Stimulated activated naive B cell treated with anti-CD40 and anti-IgM and Interleukin-4, amounts not matched to agents 10 μg/mL and 1 μg/mL and 100 μg/mL, for 72 hours (primary cell): ENCODE measurements around the gene SAP25.

Experiments
- ATAC-seq, 2 donors: fragments of 150-1000 bp; cut with Tn5 transposase; replicated peaks; 2 replicates each; pipeline ENCODE4 v1.10.0; 2021; ENCODE audit warnings: moderate library complexity in 1 of 2
- DNase-seq: peaks from one replicate; pipeline ENCODE4 v3.0.0; 2021
- H3K27ac Mint-ChIP-seq: one replicate; pipeline ENCODE4 v1.8.0; 2022; ENCODE audit warnings: mild to moderate bottlenecking, mixed read lengths
- H3K27me3 Mint-ChIP-seq, 2 donors: one replicate each; pipeline ENCODE4 v1.8.0; 2022; ENCODE audit warnings: mixed read lengths in 2 of 2
- H3K36me3 Mint-ChIP-seq, 2 donors: one replicate each; pipeline ENCODE4 v1.8.0; 2022; ENCODE audit warnings: mixed read lengths in 2 of 2, mild to moderate bottlenecking in 1 of 2
- H3K4me1 Mint-ChIP-seq, 2 donors: one replicate each; pipeline ENCODE4 v1.8.0; 2022; ENCODE audit warnings: mixed read lengths in 2 of 2, mild to moderate bottlenecking in 1 of 2
- H3K4me3 Mint-ChIP-seq, 2 donors: one replicate each; pipeline ENCODE4 v1.8.0; 2022; ENCODE audit warnings: mild to moderate bottlenecking in 2 of 2, mixed read lengths in 2 of 2, moderate library complexity in 1 of 2
- H3K9me3 Mint-ChIP-seq, 2 donors: one replicate each; pipeline ENCODE4 v1.8.0; 2022; ENCODE audit warnings: mixed read lengths in 2 of 2, mild to moderate bottlenecking in 1 of 2

Gene SAP25

DNA sequence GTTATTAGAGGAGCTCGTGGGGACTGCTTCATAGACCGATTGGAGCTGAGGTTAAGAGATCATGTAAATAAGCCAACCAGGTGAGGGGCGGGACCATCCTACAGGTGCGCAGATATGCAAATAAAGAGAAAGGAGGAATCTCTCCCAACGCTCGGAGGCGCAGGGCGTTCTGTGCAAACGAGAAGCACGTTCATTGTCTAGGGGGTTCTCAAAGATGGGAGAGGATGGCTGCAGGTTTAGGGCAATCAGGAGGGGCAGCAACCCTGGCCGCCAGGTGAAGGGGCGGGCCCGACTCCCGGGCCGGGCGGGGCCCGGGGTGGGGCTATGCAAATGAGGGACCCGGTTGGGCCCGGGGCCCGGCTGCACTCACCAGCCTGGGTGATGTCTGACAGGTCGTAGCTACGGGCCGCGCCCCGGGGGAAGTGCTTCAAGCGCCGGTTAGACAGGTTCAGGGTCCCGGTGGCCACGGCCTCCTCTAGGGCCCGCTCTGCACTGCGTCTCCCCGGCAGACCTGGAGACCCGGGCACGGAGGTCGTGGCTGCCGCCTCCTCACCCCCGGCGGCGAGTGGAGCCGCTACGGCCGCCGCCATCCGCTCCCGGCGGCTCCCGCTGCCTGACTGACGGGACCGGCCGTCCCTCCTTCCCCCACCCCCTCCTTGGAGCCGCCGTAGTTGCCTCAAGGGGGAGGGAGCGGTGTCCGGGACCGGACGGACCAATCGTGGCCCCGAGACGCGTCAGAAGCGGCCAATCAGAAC lies 12.0 kb upstream of the SAP25 start, which contains the start of gene LRCH4:
TSS of gene LRCH4 (minus strand) at position 619 of the 755 bp plus-strand sequence. CDS start at position 590, 29 bp downstream.
- Mint-ChIP-seq H3K4me3 (peak within 1 kb of the TSS; percentile 94 to 98), H3K36me3 (peaks cover 0 to 16% of the 10 kb centered on the region in 2 donors), H3K4me1 (peaks cover 32 to 45% of the 10 kb centered on the region in 2 donors), H3K9me3 (no peaks in the 10 kb centered on the region), H3K27ac (peak within 1 kb of the TSS; percentile 97), H3K27me3 (peaks cover 15% of the 10 kb centered on the region in 2 donors)
- peak; percentile 26 to 34 for ATAC-seq
- peak; percentile 44 for DNase-seq

DNA sequence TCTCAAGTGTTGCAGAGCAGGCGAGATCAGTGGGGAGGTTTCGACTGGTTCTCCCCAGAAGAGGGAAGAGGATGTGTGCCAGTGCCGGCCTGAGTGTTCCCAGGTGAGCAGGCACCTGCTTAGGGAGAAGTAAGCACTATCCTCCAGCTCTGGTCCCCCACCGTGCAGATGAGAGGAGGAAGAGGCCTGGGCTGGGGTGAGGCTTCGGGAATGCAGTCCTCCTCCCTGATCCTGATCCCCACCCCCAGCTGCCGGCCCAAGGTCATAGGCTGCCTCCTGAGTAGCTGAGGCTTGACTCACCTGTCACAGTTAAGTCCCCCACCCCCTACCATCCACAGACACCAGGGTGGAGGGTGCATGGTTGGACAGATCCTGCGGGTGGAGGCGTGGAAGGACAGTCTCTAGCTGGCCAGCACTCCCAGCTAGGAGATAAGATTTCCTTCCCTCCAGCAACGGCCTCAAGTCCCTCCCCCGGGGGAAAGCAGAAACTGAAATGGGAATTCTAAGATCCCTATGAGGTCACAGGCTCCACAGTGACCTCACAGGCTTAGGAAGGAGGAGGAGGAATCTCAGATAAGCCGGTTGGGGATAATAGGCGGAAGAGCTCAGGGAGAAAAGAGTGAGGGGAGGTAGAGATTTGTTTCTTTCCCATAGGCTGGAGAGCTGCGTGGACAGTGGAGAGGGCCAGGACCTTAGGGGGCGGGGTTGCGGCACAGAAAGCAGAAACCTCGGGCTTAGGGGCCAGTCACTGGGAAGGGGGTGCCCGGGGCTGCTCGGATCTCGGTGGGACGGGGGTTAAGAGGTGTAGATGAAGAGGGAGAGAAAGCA lies 11.2 kb upstream of the SAP25 start:
- H3K4me1 Mint-ChIP-seq = peaks cover 26 to 45% of the 10 kb centered on the region in 2 donors
- no peak for DNase-seq
- peaks cover 0 to 16% of the 10 kb centered on the region in 2 donors for H3K36me3 Mint-ChIP-seq
- H3K27ac Mint-ChIP-seq = peak overlapping the region; percentile 97
- H3K4me3 Mint-ChIP-seq = peak overlapping the region; percentile 94 to 98
- peaks cover 7 to 8% of the 10 kb centered on the region in 2 donors for H3K27me3 Mint-ChIP-seq
- no peak for ATAC-seq
- H3K9me3 Mint-ChIP-seq = no peaks in the 10 kb centered on the region

DNA sequence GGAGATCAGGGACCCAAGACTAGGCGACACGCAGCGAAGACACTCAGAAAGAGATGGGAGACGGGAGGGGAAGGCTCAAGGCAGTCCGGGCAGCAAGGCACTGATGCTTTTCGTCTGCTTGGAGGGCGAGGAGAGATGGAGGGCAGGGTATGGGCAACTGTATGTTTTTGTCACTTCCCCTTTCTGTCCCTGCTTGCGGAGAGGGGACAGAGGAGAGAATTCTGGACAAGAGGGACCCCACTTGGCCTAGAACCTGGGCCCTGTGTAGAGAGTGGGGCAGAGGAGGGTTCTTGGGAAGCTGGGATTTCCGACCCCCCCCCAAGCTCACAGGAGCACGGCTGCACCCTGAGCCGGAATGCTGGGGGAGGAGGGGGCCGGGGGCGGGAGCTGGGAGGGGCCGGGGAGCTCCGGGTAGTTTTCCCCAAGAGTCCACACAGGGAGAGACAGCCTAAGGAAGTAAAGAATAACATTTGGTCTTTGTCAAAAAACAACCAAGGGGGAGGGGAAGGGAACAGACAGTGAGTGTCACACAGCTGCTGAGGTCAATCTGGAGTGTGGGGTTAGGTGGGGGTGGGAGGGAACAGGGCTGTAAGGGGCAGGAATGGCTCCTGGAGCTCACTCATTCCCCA lies 10.5 kb upstream of the SAP25 start:
- Mint-ChIP-seq H3K27me3 (peaks cover 0 to 1% of the 10 kb centered on the region in 2 donors), H3K4me1 (peaks cover 26 to 45% of the 10 kb centered on the region in 2 donors), H3K27ac (peak overlapping the region; percentile 97), H3K4me3 (peak overlapping the region; percentile 94 to 98), H3K36me3 (peaks cover 6 to 16% of the 10 kb centered on the region in 2 donors), H3K9me3 (no peaks in the 10 kb centered on the region)
- DNase-seq (no peak), ATAC-seq (peak in 1 of 2 donors; percentile 4)

DNA sequence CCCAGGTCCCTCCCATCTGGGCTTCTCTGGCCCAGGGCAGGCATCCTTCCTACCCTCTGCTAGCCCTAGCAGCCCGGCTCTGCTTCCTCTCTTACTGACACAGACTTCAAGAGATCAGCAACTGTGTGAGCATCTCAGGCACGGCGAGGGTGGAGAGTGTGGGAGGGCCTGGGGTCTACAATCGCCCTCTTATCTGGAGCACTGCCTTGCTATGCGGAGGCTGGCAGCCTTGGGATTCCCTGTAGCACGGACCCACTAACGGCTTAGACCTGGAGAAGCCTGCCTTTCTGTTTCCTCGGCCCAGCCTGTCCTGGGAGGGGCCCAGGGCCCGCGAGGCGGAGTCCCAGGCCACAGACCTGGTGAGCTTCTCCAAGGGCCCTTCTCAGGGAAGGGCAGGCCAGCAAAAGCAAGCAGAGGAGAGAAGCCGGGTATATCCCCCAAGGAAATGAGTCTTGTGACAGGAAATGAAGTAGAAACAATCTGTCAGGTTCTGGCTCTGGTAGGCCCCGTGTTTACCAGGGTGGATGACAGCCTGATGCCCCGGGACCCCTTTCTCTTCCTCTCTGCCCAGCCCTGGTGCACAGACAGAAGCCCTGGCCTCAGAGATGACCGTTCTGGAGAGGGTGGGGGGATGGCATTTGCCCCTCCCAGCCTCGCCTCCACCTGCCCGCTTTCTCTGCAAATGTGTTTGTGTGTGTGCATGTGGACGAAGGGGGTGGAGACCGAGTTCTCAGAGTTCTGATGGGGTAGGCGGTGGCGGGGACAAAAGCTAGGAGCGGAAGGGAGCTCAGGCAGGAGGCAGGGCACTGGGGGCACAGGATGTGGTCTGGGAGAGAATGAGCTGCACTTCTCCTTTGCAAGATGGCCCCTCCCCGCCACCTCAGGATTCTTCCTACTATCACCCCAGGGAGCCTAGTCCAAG lies 9.7 kb upstream of the SAP25 start:
- H3K36me3 Mint-ChIP-seq = peaks cover 14 to 23% of the 10 kb centered on the region in 2 donors
- peaks cover 28 to 45% of the 10 kb centered on the region in 2 donors for H3K4me1 Mint-ChIP-seq
- DNase-seq (peak; percentile 56), ATAC-seq (peak; percentile 16 to 17)
- H3K9me3 Mint-ChIP-seq = no peaks in the 10 kb centered on the region
- peak overlapping the region; percentile 93 for H3K27ac Mint-ChIP-seq
- H3K27me3 Mint-ChIP-seq = no peaks in the 10 kb centered on the region
- peak overlapping the region; percentile 94 to 98 for H3K4me3 Mint-ChIP-seq

DNA sequence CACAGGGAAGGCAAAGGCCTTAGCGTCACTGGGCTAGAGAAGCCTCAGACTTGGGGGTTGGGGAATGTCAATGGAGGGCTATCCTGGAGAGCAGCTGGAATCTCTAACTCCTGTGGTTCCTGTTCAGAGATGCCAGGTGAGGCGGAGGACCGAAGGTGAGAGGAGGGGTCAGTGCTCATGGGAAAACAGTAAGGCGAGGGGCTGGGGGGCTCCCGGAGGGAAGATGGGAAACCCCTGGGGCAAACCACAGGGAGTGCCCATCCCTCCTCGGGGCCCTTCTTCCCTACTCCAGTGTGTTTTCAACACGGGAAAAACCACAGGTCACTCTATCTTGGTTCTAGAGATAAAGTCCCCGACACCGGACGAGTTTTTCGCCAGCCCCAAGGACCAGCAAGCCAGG lies 8.9 kb upstream of the SAP25 start:
- ATAC-seq (no peak), DNase-seq (no peak)
- Mint-ChIP-seq H3K4me3 (peak overlapping the region in 1 of 2 donors; percentile 22), H3K27ac (peak overlapping the region; percentile 93), H3K4me1 (peaks cover 28 to 45% of the 10 kb centered on the region in 2 donors), H3K36me3 (peaks cover 21 to 31% of the 10 kb centered on the region in 2 donors), H3K9me3 (no peaks in the 10 kb centered on the region), H3K27me3 (no peaks in the 10 kb centered on the region)

DNA sequence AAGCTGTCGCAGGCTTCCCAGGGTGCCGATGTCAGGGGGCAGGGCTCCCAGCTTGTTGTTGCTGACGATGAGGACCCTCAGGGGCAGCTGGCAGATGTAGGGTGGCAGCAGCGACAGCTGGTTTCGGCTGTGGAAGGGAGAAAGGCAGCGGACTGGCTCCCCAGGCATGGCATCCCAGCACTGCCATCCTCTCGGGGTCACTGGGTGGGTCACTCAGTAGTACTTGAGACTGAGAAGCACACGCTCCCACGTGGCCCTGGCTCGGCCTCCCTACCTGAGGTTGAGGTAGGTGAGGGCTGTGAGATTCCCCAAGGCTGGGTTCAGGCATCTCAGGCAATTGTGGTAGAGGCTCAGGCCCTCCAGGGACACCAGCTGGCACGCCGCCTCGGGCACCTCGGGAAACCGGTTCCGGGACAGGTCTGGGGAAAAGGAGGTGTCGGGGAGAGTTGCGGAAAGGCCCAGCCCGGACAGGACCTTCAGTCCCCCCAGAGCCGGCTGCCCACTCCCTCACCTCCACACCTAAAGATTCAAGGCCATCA lies 8.4 kb upstream of the SAP25 start:
- H3K4me3 Mint-ChIP-seq = no peak overlapping the region
- ATAC-seq = no peak
- no peaks in the 10 kb centered on the region for H3K9me3 Mint-ChIP-seq
- H3K27ac Mint-ChIP-seq = no peak overlapping the region
- peaks cover 28 to 42% of the 10 kb centered on the region in 2 donors for H3K4me1 Mint-ChIP-seq
- H3K27me3 Mint-ChIP-seq = no peaks in the 10 kb centered on the region
- DNase-seq = no peak
- peaks cover 24 to 34% of the 10 kb centered on the region in 2 donors for H3K36me3 Mint-ChIP-seq

DNA sequence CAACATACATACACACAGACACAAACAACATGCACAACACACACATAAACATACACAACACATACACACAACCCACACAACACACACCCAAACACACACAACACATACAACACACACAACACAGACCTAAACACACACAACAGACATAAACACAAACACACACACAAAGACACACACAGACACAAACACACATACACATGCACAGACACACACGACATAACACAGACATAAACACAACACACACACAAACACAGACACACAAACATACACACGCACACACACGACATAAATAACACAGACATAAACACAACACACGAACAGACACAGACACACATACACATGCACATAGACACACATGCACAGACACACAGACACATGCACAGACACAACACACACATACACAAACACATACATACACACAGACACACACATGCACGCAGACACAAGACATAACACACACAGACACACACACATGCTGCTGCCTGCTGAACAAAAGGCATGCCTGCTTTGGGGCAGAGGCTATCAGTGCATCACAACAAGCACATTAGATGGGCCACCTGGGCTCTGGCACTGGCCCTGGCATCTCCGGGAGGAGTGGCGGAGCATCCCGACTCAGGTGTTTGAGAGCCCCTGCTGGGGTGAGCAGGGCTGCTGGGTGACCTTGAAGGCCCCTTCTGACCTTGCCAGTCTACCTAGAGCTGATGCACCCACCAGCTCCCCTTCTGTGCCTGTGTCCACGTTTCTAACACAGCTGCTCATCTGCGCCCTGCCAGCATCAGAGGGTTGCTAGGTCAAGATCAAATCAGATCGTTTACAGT lies 7.0 kb upstream of the SAP25 start:
- H3K4me1 Mint-ChIP-seq = peaks cover 27 to 34% of the 10 kb centered on the region in 2 donors

DNA sequence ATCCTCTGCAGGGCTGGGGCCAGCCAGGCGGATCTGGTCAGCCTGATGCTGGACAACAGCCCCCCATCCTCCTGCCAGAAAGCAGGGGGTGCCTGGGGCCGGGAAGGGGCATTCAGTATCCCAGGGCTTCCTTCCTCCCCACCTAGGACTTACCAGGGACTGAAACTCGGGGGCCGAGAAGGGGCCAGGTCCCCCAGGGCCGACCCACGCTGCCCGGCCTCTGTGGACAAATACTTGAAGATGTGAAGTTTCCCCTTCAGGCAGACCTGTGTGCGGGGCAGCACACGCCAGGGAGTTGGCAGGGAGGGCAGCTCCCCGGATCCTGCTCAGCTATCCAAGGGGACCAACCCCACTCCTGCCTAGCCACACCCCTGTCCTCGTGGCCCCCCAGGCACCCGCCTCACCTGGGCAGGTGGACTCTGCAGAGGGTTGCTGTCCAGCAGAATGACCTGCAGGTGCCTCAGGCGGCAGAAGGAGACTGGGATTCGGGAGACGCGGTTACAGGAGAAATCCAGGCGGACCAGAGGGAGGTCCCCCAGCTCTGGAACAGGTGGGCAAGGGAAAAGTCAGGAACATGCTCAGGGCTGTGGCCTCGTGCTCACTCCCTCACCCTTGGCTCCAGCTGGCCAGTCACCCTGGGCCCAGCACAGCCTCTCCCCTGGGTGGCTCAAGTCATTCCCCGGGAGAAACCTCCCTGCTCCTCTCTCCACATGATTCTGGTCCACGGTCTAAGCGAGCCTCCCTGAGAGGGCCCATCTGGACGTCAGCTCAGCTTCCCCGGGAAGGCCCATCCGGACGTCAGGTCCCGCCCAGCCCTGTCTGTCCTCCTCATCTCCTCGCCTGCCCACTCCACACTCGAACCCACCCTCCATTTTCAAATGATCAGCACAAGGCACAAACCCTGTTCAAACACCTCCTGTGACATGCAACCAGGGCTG lies 4.8 kb upstream of the SAP25 start:
- peaks cover 50 to 56% of the 10 kb centered on the region in 2 donors for H3K36me3 Mint-ChIP-seq
- H3K4me3 Mint-ChIP-seq = no peak overlapping the region
- ATAC-seq = no peak
- peak overlapping the region; percentile 43 for H3K27ac Mint-ChIP-seq
- DNase-seq = no peak
- no peaks in the 10 kb centered on the region for H3K9me3 Mint-ChIP-seq
- no peaks in the 10 kb centered on the region for H3K27me3 Mint-ChIP-seq
- peaks cover 10 to 13% of the 10 kb centered on the region in 2 donors for H3K4me1 Mint-ChIP-seq

More for the DNA sequence above, 7.0 kb upstream of the SAP25 start:
- peaks cover 37 to 48% of the 10 kb centered on the region in 2 donors for H3K36me3 Mint-ChIP-seq
- DNase-seq (no peak), ATAC-seq (no peak)
- no peak overlapping the region for H3K27ac Mint-ChIP-seq
- no peaks in the 10 kb centered on the region for H3K27me3 Mint-ChIP-seq
- no peaks in the 10 kb centered on the region for H3K9me3 Mint-ChIP-seq
- H3K4me3 Mint-ChIP-seq = no peak overlapping the region

DNA sequence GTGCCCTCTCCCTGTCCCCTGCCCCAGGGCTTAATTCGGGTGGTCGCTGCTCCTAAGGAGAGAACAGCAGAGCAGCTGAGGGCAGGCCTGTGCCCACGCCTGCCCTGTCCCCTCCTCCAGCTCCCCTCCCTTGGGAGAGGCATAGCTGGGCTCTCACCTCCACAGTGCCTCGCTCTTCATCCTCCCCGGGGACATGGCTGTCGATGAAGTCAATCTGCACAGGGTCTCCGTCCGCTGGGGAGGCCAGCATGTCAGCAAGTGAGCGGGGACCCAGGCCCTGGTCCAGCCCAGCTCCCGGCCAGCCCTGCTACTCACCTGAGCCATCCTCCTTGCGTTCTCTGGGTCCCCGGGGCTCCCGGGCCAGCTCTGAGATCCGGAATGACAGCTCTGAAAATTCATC lies 3.8 kb upstream of the SAP25 start:
- H3K27ac Mint-ChIP-seq = peak overlapping the region; percentile 38
- H3K36me3 Mint-ChIP-seq = peaks cover 58 to 61% of the 10 kb centered on the region in 2 donors
- ATAC-seq = no peak
- H3K27me3 Mint-ChIP-seq = no peaks in the 10 kb centered on the region
- no peak for DNase-seq
- no peaks in the 10 kb centered on the region for H3K9me3 Mint-ChIP-seq
- H3K4me3 Mint-ChIP-seq = no peak overlapping the region
- peaks cover 3 to 6% of the 10 kb centered on the region in 2 donors for H3K4me1 Mint-ChIP-seq

DNA sequence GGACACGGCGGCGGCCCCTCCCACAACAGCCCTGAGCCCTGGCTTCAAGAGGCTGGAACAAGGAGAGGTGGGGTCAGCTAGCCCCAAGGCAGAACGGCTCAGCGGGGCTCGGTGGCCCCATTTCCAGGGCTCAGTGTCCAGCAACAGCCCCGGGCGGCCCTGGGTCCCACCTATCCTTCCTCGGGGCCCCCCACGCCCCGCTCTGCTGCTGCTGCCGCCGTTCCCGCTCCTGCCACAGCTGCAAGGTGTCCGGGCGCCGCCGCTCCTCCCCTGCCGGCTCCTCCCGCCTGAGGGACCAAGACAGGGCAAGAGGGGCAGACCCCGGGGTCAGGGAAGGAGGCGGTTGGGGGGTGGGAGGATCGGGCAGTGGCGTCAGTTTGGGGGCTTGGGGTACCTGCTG lies 3.4 kb upstream of the SAP25 start:
- H3K36me3 Mint-ChIP-seq = peaks cover 61 to 62% of the 10 kb centered on the region in 2 donors
- ATAC-seq = no peak
- peaks cover 0 to under 1% of the 10 kb centered on the region in 2 donors for H3K27me3 Mint-ChIP-seq
- DNase-seq = no peak
- peaks cover 4% of the 10 kb centered on the region in 2 donors for H3K4me1 Mint-ChIP-seq
- no peak overlapping the region for H3K4me3 Mint-ChIP-seq
- no peaks in the 10 kb centered on the region for H3K9me3 Mint-ChIP-seq
- no peak overlapping the region for H3K27ac Mint-ChIP-seq

DNA sequence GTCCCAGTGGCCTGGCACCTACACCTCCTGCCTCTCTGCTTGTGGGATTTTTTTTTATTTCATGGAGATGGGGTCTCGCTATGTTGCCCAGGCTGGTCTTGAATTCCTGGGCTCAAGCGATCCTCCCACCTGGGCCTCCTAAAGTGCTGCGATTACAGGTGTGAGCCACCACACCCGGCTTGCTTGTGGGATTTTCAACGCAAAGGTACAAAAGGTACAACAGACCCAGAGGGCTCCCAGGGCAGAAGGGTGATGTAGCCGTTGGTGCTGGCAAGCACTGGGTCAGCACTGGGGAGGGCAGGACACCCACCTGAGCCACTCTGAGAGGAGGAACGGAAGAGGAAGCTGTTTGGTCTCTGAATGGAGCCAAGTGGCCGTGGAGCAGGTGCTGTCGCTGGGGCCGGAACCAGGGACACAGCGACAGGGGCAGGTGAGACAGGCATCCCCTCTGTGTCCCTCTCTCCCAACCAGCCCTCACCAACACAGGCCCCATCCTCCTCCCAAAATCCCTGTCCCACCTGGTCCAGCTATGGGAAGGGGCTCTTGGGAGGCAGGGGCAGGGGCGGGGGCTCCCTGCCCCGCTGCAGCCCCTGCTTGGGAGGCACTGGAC lies 2.8 kb upstream of the SAP25 start:
- H3K9me3 Mint-ChIP-seq = no peaks in the 10 kb centered on the region
- H3K4me3 Mint-ChIP-seq = no peak overlapping the region
- no peak for ATAC-seq
- H3K27ac Mint-ChIP-seq = peak overlapping the region; percentile 59
- peaks cover 0 to 5% of the 10 kb centered on the region in 2 donors for H3K27me3 Mint-ChIP-seq
- H3K36me3 Mint-ChIP-seq = peaks cover 61 to 67% of the 10 kb centered on the region in 2 donors
- DNase-seq = no peak
- peaks cover 8 to 9% of the 10 kb centered on the region in 2 donors for H3K4me1 Mint-ChIP-seq
